Measurements from ENCODE around the gene CDC6. TPM values are rescaled to one million over a fixed set of nuclear protein-coding genes. Genes with fewer than 3 reads are reported as not detected.

The CDC6 gene
- total and polyA plus RNA-seq, 2 donors (not counting 3 experiments of a cell fraction or from before 2014, with no cell fraction given) = 15.5 to 55.2 TPM

- ChIA-PET POLR2A (no interaction called here), CTCF (interaction anchor here (0.9 to 18.3 kb wide), 4 partner anchors 19 to 184 kb away, joined by 3 to 530 read pairs (median 56); partner anchors contain the start of gene RARA)
- Histone ChIP-seq H2AFZ (ENCODE audit: low read depth, low read length) (no peak overlapping the region), H4K20me1 (replicated peaks; ENCODE audit: control insufficient read depth, extremely low read depth, insufficient read depth, low read length) (no peaks in the 10 kb centered on the region), H3K4me1 (ENCODE audit: control insufficient read depth, extremely low read depth, insufficient read depth, low read length) (peaks cover 59% of the 10 kb centered on the region), H3K36me3 (ENCODE audit: control insufficient read depth in 2 of 2, extremely low read depth in 1 of 2, insufficient read depth in 2 of 2, low read length in 2 of 2) (peaks cover 3 to 37% of the 10 kb centered on the region in 2 experiments), H3K4me2 (ENCODE audit: insufficient read depth, low read length) (no peak overlapping the region), H3K27me3 (ENCODE audit: control insufficient read depth in 2 of 2, insufficient read depth in 2 of 2, low read length in 2 of 2) (no peaks in the 10 kb centered on the region), H3K9me1 (replicated peaks; ENCODE audit: control insufficient read depth, extremely low read depth, insufficient read depth, low read length) (no peaks in the 10 kb centered on the region), H3K4me3 (replicated peaks in 1 of 3; ENCODE audit: insufficient read depth in 1 of 3, low read depth in 1 of 3, low read length in 3 of 3) (no peak overlapping the region), H3K9ac (replicated peaks; ENCODE audit: extremely low read depth, insufficient read depth, low read length) (no peak overlapping the region), H3K27ac (ENCODE audit: insufficient read depth, low read depth, low read length) (no peak overlapping the region), H3K9me3 (replicated peaks; ENCODE audit: control insufficient read depth, insufficient read depth, low read length) (no peaks in the 10 kb centered on the region), H3K79me2 (ENCODE audit: control insufficient read depth, insufficient read depth, low read length) (peaks cover 60% of the 10 kb centered on the region)
- TF ChIP-seq GATA2 (IDR thresholded peaks at IDR 0.05; ENCODE audit: insufficient read depth, insufficient read length, low read depth, low read length) (no peak), MYC (IDR thresholded peaks at IDR 0.05; ENCODE audit: low read depth, low read length) (no peak), POLR2AphosphoS5 (IDR thresholded peaks at IDR 0.05; ENCODE audit: insufficient read depth, low read depth, low read length) (no peak), EZH2 (IDR thresholded peaks at IDR 0.05; ENCODE audit: borderline replicate concordance, low read depth, low read length, severe bottlenecking) (no peak), POLR2A (IDR thresholded peaks at IDR 0.05; ENCODE audit: low read depth, low read length) (no peak), FOS (IDR thresholded peaks at IDR 0.05; ENCODE audit: borderline replicate concordance, insufficient read depth, low read length) (no peak), JUN (IDR thresholded peaks at IDR 0.05; ENCODE audit: borderline replicate concordance, insufficient read depth, insufficient read length, low read depth) (no peak)
- TF ChIP-seq, protein P1, sequence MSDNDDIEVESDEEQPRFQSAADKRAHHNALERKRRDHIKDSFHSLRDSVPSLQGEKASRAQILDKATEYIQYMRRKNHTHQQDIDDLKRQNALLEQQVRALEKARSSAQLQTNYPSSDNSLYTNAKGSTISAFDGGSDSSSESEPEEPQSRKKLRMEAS (IDR thresholded peaks at IDR 0.05; ENCODE audit: insufficient read depth, insufficient read length) = no peak
- TF ChIP-seq, protein P2, sequence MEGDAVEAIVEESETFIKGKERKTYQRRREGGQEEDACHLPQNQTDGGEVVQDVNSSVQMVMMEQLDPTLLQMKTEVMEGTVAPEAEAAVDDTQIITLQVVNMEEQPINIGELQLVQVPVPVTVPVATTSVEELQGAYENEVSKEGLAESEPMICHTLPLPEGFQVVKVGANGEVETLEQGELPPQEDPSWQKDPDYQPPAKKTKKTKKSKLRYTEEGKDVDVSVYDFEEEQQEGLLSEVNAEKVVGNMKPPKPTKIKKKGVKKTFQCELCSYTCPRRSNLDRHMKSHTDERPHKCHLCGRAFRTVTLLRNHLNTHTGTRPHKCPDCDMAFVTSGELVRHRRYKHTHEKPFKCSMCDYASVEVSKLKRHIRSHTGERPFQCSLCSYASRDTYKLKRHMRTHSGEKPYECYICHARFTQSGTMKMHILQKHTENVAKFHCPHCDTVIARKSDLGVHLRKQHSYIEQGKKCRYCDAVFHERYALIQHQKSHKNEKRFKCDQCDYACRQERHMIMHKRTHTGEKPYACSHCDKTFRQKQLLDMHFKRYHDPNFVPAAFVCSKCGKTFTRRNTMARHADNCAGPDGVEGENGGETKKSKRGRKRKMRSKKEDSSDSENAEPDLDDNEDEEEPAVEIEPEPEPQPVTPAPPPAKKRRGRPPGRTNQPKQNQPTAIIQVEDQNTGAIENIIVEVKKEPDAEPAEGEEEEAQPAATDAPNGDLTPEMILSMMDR (IDR thresholded peaks at IDR 0.05; ENCODE audit: extremely low read depth in 1 of 2, insufficient read depth in 1 of 2, low read depth in 1 of 2, low read length in 2 of 2) = no peak
- intact Hi-C loops (cut with micrococcal nuclease) (loop anchor here (5.0 kb wide), 1 partner anchor 132 kb away; the partner anchor contains the start of gene WIPF2), dilution Hi-C loops (cut with MboI; ENCODE audit: extremely low pct_ligation_motif_present, low sequenced_read_pairs) (no loop called here)
- no TSS peak for BruUV-seq (replicated peaks)
- FAIRE-seq (no peak), DNase-seq (ENCODE audit: low read depth, low spot score) (no peak)
These were observed 61.1 kb downstream of the CDC6 start for GRCh38 chr17:40348562-40349476.

Data from endothelial cell of umbilical vein (primary cell).